ENCODE results near the gene METTL25.

DNA sequence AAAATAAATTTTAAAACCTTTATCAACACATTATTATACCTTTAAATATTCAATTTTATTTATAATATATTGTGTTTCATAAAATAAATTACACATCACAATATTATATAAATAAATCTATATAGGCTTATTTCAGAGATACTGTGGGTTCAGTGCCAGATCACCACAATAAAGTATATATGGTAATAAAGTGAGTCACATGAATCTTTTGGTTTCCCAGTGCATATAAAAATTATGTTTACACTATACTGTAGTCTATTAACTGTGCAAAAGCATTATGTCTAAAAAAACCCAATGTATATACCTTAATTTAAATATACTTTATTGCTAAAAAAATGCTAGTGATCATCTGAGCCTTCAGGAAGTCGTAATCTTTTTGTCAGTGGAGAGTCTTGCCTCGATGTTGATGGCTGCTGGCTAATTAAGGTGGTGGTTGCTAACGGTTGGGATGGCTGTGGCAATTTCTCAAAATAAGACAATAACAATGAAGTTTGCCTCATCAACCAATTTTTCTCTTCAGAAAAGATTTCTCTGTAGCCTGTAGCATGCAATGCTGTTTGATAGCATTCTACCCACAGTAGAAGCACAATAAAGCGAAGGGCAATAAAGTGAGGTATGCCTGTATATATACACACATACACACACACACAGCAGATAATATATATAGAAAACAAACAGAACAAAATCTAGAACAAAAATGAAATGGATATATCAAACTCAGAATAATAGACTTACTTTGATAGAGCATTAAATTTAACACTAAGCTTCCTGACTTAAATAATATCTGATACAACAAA, 32.6 kb upstream of the METTL25 start:
- no peak for TF ChIP-seq CTCF (IDR thresholded peaks at IDR 0.05; ENCODE audit: insufficient read depth, low read length, poor library complexity, severe bottlenecking)
- TF ChIP-seq EZH2phosphoT487 (conservative IDR thresholded peaks at IDR 0.05; ENCODE audit: low read length) = no peak
